SIG-M5 (cell line): ENCODE results near the gene MAPK13.
"Not testable (repeated sequence)": the region's sequence is repeated elsewhere in the genome, so short reads cannot be mapped to it uniquely, and the experiment has no call there.

Experiments
- DNase-seq: peaks from one replicate; lab custom pipeline; 2025; lab: John Stamatoyannopoulos, UW

The MAPK13 gene

GRCh38 chr6:36114798-36115408 lies 15.4 kb upstream of the MAPK13 start:
- DNase-seq: no peak

- DNase-seq: no peak
Observed at GRCh38 chr6:36115412-36115811, 14.9 kb upstream of the MAPK13 start.

- no peak for DNase-seq
Observed at GRCh38 chr6:36116066-36116864, 14.0 kb upstream of the MAPK13 start.

- no peak for DNase-seq
Observed at GRCh38 chr6:36116943-36117342, 13.4 kb upstream of the MAPK13 start.

- no peak for DNase-seq
Observed at GRCh38 chr6:36117658-36118549, 12.4 kb upstream of the MAPK13 start.

GRCh38 chr6:36118550-36119107 lies 11.7 kb upstream of the MAPK13 start:
- no peak for DNase-seq

GRCh38 chr6:36119209-36119608 lies 11.1 kb upstream of the MAPK13 start:
- DNase-seq: no peak

GRCh38 chr6:36120018-36120417 lies 10.3 kb upstream of the MAPK13 start:
- no peak for DNase-seq

- DNase-seq: no peak
Observed at GRCh38 chr6:36120539-36120938, 9.8 kb upstream of the MAPK13 start.

- DNase-seq: no peak
Observed at GRCh38 chr6:36120979-36121786, 9.1 kb upstream of the MAPK13 start.

- DNase-seq: no peak
Observed at GRCh38 chr6:36121787-36122494, 8.4 kb upstream of the MAPK13 start.

GRCh38 chr6:36122495-36123269 lies 7.6 kb upstream of the MAPK13 start:
- DNase-seq: no peak

GRCh38 chr6:36123270-36124139 lies 6.8 kb upstream of the MAPK13 start:
- DNase-seq: no peak

GRCh38 chr6:36124346-36124745 lies 6.0 kb upstream of the MAPK13 start:
- not testable (repeated sequence) for DNase-seq

GRCh38 chr6:36124881-36125280 lies 5.4 kb upstream of the MAPK13 start:
- no peak for DNase-seq

- no peak for DNase-seq
Observed at GRCh38 chr6:36125575-36125974, 4.7 kb upstream of the MAPK13 start.

GRCh38 chr6:36126121-36126520 lies 4.2 kb upstream of the MAPK13 start:
- DNase-seq: no peak

- no peak for DNase-seq
Observed at GRCh38 chr6:36126553-36127458, 3.5 kb upstream of the MAPK13 start.
